ENCODE data around the gene SLBP.

The SLBP gene

DNA sequence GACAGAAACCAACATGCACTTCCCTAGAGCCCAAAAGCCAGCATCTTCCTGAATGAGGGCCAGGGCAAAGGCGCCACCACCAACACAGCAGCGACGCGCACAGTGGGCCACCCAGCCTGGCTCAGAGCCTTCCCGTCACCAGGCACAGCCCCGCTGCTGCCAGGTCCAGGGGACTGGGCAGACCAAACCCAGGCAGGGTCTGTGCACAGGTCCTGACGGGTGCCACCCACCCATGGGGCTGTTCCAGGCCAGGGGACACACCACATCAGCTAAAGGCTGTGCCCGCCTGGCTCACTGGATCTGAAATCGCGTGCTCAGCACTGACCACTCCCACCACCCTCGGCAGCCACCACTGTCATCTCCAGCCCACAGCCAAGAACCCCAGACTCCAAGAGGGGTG is 41.8 kb downstream of the SLBP start:
- no peak for TF ChIP-seq ZFX (IDR thresholded peaks at IDR 0.05)
- TF ChIP-seq, protein P1, sequence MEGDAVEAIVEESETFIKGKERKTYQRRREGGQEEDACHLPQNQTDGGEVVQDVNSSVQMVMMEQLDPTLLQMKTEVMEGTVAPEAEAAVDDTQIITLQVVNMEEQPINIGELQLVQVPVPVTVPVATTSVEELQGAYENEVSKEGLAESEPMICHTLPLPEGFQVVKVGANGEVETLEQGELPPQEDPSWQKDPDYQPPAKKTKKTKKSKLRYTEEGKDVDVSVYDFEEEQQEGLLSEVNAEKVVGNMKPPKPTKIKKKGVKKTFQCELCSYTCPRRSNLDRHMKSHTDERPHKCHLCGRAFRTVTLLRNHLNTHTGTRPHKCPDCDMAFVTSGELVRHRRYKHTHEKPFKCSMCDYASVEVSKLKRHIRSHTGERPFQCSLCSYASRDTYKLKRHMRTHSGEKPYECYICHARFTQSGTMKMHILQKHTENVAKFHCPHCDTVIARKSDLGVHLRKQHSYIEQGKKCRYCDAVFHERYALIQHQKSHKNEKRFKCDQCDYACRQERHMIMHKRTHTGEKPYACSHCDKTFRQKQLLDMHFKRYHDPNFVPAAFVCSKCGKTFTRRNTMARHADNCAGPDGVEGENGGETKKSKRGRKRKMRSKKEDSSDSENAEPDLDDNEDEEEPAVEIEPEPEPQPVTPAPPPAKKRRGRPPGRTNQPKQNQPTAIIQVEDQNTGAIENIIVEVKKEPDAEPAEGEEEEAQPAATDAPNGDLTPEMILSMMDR (conservative IDR thresholded peaks at IDR 0.05): no peak
- no peak overlapping the region for H3K27ac ChIP-seq

- TF ChIP-seq, protein P1 (conservative IDR thresholded peaks at IDR 0.05): no peak
- TF ChIP-seq ZFX (IDR thresholded peaks at IDR 0.05): no peak
- no peak overlapping the region for H3K27ac ChIP-seq
Measured at GRCh38 chr4:1669850-1670249, 42.3 kb downstream of the SLBP start.

DNA sequence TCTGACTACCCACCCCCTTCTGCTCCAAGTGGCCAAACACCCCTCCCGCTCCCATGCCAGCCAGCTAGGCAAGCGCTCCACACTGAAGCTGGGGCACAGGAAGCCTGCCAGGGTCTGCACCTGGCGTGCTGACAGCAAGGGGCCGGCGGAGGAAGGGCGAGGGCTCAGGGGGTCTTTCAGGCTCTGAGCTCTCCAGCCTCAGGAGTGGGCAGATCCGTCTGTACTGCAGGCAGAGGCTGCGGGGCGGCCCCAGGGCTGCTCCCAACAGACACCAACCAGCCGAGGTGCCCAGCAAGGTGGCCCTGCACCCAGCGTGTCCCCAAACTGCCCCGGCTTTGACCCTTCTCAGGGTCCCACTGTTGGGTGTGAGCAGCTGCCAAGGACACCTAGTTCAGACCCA is 42.8 kb downstream of the SLBP start:
- TF ChIP-seq ZFX (IDR thresholded peaks at IDR 0.05): no peak
- TF ChIP-seq, protein P1 (conservative IDR thresholded peaks at IDR 0.05): no peak
- H3K27ac ChIP-seq: no peak overlapping the region

DNA sequence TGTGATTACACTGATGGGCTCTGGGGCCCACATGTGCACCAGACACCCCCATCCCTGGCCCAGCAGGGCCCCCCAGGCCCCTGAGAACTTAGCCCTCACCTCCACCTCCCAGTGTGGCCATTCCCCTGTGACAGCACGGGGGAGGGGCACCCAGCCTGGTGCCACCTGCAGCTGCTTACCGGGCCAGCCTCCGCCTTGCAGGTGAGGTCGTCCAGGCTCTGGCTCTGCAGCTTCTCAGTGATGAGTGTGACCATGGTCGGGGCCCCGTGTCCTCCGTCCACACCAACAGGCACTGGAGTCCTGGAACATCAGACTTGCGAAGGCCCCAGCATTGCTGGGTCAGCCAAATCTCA is 43.7 kb downstream of the SLBP start:
- TF ChIP-seq, protein P1 (conservative IDR thresholded peaks at IDR 0.05): no peak
- TF ChIP-seq ZFX (IDR thresholded peaks at IDR 0.05): no peak
- H3K27ac ChIP-seq: no peak overlapping the region

DNA sequence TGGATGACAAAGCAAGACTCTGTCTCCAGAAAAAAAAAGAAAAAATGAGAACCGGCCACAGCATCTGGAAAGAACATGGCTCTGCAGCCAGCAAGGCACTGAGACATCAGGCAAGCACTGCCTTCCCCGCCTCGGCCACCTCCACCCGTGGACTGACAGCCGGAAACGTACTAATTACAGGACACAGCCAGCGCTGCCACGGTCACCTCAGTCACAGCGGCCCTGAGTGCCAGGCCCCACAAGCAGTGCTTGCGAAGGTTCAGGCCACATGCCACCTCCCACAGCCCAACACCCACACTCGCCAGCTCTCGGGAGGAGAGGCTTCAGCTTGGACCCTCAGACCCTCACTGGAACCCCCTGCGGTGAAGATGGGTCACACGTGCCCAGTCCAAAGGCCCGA is 44.8 kb downstream of the SLBP start:
- TF ChIP-seq, protein P1 (conservative IDR thresholded peaks at IDR 0.05): no peak
- no peak overlapping the region for H3K27ac ChIP-seq

- TF ChIP-seq, protein P1 (conservative IDR thresholded peaks at IDR 0.05): no peak
- TF ChIP-seq ZFX (IDR thresholded peaks at IDR 0.05): no peak
- no peak overlapping the region for H3K27ac ChIP-seq
Measured at GRCh38 chr4:1666391-1666790, 45.7 kb downstream of the SLBP start.

DNA sequence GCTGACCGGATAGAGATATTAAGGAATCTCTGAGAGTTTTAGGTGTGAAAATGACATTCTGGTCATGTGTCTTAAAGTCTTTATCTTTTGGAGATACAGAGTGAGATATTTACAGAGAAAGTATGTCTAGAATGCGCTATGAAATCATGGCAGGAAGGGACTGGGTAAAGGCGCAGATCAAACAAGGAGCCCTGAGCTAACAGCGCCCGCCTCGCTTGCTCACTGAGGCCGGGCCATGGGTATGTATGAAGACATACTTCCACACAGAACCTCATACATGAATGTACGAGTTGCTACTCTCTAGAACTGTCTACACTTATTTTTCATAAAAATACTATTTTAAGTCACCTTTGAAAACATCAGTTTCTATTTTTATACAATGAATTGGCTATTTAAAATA is 48.0 kb downstream of the SLBP start:
- no peak for TF ChIP-seq ZFX (IDR thresholded peaks at IDR 0.05)
- TF ChIP-seq, protein P1 (conservative IDR thresholded peaks at IDR 0.05): no peak
- no peak overlapping the region for H3K27ac ChIP-seq
